ENCODE measurements around the gene CADPS2. TPM values are rescaled to one million over a fixed set of nuclear protein-coding genes. Genes with fewer than 3 reads are reported as not detected.

The CADPS2 gene
- total and polyA plus RNA-seq, 2 of the 4 experiments (the other 2 are of a cell fraction), result 0.10 to 0.54 TPM

GRCh38 chr7:122847871-122848473 lies 38.3 kb downstream of the CADPS2 start:
- Histone ChIP-seq H2BK20ac (ENCODE audit: low read depth, low read length) (no peak overlapping the region), H3K79me1 (ENCODE audit: low read depth in 1 of 2, low read length in 2 of 2) (no peaks in the 10 kb centered on the region), H4K5ac (ENCODE audit: low read depth, low read length) (no peak overlapping the region), H3K4me3 (ENCODE audit: insufficient read depth, low read depth, low read length) (no peak overlapping the region), H3K56ac (ENCODE audit: extremely low read depth, insufficient read depth, low read length) (no peak overlapping the region), H3K23ac (ENCODE audit: low read depth, low read length) (no peak overlapping the region), H3K27ac (ENCODE audit: insufficient read depth, low read length) (no peak overlapping the region), H3K9ac (ENCODE audit: low read depth, low read length) (no peak overlapping the region), H3K9me3 (ENCODE audit: control insufficient read depth, insufficient read depth, low read length) (peaks cover 8% of the 10 kb centered on the region), H3K9me1 (ENCODE audit: insufficient read depth, low read length) (no peaks in the 10 kb centered on the region), H3K27me3 (ENCODE audit: control insufficient read depth, insufficient read depth, low read length) (no peaks in the 10 kb centered on the region), H3K36me3 (ENCODE audit: control insufficient read depth, insufficient read depth, low read length) (no peaks in the 10 kb centered on the region), H2BK120ac (ENCODE audit: low read depth, low read length) (no peak overlapping the region), H3K4me2 (ENCODE audit: low read depth, low read length) (no peak overlapping the region), H4K91ac (ENCODE audit: insufficient read depth, low read depth, low read length) (no peak overlapping the region), H3K18ac (ENCODE audit: low read depth, low read length) (no peak overlapping the region), H2BK15ac (ENCODE audit: low read depth, low read length) (no peak overlapping the region), H2BK5ac (ENCODE audit: low read depth, low read length, poor library complexity, severe bottlenecking) (no peak overlapping the region), H4K20me1 (ENCODE audit: insufficient read depth, low read length) (no peaks in the 10 kb centered on the region), H2AK5ac (ENCODE audit: low read depth, low read length) (no peak overlapping the region), H2AFZ (replicated peaks; ENCODE audit: low read length, poor library complexity) (no peak overlapping the region), H4K8ac (ENCODE audit: low read depth in 2 of 2, low read length in 2 of 2) (no peak overlapping the region), H3K14ac (replicated peaks; ENCODE audit: low read depth, low read length) (no peak overlapping the region), H3K4me1 (ENCODE audit: control insufficient read depth, insufficient read depth, low read length) (no peaks in the 10 kb centered on the region), H3K4ac (ENCODE audit: low read depth, low read length) (no peak overlapping the region), H2AK9ac (replicated peaks; ENCODE audit: low read depth, low read length, poor library complexity) (no peak overlapping the region)
- CTCF ChIA-PET, result no interaction called here
- dilution Hi-C loops (cut with HindIII; ENCODE audit: low sequenced_read_pairs, unreplicated experiment) (no loop called here), intact Hi-C loops (cut with micrococcal nuclease) (no loop called here), in situ Hi-C loops (cut with MboI; ENCODE audit: low sequenced_read_pairs) (no loop called here)
- no peak for ATAC-seq (ENCODE audit: low read depth)
- TF ChIP-seq CTCF (conservative IDR thresholded peaks at IDR 0.05; ENCODE audit: low read depth, low read length) (no peak), SMC3 (IDR thresholded peaks at IDR 0.05; ENCODE audit: low read depth, low read length) (no peak), MAZ (IDR thresholded peaks at IDR 0.05; ENCODE audit: borderline replicate concordance, low read depth, low read length) (no peak), RAD21 (IDR thresholded peaks at IDR 0.05; ENCODE audit: low read length) (no peak), ELK1 (IDR thresholded peaks at IDR 0.05; ENCODE audit: borderline replicate concordance, low read depth, low read length) (no peak), RCOR1 (IDR thresholded peaks at IDR 0.05; ENCODE audit: insufficient replicate concordance, low read length) (no peak), CHD1 (IDR thresholded peaks at IDR 0.05; ENCODE audit: low read depth, low read length) (no peak), FOS (IDR thresholded peaks at IDR 0.05; ENCODE audit: low read depth, low read length) (no peak), USF2 (IDR thresholded peaks at IDR 0.05; ENCODE audit: low read depth, low read length) (no peak), MXI1 (IDR thresholded peaks at IDR 0.05; ENCODE audit: borderline replicate concordance, low read depth, low read length) (no peak), BHLHE40 (IDR thresholded peaks at IDR 0.05; ENCODE audit: low read depth, low read length) (no peak), CEBPB (IDR thresholded peaks at IDR 0.05; ENCODE audit: low read depth, low read length) (no peak), RFX5 (IDR thresholded peaks at IDR 0.05; ENCODE audit: low read depth, low read length) (no peak), POLR2A (IDR thresholded peaks at IDR 0.05; ENCODE audit: low read depth, low read length) (no peak), MAFK (IDR thresholded peaks at IDR 0.05; ENCODE audit: low read depth, low read length) (no peak)
- no peak for DNase-seq
- BruUV-seq (replicated peaks), result no TSS peak
- no CpG with 5 or more reads among the region's 3 CpGs for WGBS, 2 experiments (ENCODE audit: extremely low coverage in 2 of 2, insufficient read length in 1 of 2)
- POLR2A ChIA-PET (ENCODE audit: unreplicated experiment), result no interaction called here
